Suppressor macrophage treated with lipopolysaccharide for 4 hours (primary cell): ENCODE results near the gene PUSL1.

ENCODE experiments used
- DNase-seq: peaks from one replicate; pipeline ENCODE4 v3.0.0-alpha.2; 2020

PUSL1 gene, protein sequence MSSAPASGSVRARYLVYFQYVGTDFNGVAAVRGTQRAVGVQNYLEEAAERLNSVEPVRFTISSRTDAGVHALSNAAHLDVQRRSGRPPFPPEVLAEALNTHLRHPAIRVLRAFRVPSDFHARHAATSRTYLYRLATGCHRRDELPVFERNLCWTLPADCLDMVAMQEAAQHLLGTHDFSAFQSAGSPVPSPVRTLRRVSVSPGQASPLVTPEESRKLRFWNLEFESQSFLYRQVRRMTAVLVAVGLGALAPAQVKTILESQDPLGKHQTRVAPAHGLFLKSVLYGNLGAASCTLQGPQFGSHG

DNA sequence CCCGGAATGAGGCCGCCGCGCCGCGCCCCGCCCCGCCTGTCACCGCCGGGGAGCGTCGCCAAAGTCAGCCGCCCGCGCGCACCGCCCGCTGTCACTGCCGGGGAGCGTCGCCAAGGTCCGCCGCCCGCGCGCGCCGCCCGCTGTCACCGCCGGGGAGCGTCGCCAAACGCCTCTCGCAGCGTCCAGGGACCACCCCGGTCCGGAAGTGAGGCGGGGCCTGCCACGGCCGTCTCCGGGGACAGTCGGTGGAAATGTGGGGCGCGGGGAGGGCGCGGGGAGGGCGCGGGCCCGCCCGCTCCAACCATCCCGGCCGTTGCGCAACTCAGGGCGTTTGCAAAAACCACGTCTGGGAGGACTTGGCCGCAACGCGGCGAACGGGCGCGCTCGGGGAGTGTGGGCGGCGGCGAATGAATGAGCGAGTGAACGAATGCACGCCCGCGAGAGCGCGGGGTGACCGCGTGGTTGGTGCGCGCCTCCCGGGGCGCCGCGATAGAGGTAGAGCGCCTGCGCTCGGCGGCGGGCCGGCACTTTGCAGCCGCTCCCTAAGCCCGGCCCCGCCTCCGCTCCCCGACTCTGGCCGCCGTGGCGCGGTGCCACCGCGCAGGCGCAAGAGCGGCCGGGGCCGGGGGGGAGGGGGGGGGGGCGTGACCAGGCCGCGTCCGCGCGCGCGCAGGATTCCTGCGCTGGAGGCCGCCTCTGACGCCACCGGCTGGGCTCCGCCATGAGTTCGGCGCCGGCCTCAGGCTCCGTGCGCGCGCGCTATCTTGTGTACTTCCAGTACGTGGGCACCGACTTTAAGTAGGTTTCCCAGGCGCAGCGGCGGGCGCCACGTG, at the start of gene PUSL1, which contains the start of gene ACAP3:
PUSL1 (plus strand) TSS at position 675 of the 833 bp plus-strand sequence; CDS start at position 722, 47 bp downstream.
ACAP3 (minus strand) TSS at position 8 of the 833 bp plus-strand sequence. CDS start 115 bp downstream, outside the sequence.
- DNase-seq = peak; percentile 96

DNA sequence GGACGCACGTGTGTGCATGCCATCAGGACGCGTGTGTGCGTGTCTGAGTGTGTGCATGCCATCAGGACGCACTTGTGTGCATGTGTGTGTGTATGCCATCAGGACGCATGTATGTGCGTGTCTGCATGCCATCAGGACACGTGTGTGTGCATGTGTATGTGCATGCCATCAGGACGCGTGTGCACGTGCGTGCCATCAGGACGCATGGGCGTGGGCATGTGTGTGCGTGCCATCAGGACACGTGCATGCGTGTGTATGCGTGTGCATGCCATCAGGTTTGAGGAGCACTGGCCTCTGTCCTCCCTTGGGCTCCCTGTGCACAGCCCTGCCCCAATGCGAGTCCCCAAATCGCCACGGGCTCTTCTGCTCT, 49.3 kb upstream of the PUSL1 start:
- no peak for DNase-seq

DNA sequence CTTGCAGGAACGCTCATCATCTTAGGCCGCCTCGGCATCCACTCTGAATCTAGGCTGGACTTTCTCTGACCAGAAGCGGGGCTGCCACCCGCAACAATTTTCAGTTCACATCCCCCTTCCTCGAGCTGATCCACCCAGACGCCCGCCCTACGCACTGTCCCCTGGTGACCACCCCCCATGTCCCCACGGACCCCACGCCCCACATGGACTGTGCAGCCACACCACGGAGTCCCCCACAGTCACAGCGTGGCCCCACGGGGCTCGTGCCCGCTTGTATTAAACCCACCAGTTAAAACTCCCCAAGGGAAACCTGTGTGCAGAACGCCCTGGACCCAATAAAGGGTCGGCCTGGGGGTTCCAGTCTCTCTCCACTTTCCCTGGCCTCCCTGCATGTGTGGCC, 48.9 kb upstream of the PUSL1 start:
- DNase-seq = no peak

DNA sequence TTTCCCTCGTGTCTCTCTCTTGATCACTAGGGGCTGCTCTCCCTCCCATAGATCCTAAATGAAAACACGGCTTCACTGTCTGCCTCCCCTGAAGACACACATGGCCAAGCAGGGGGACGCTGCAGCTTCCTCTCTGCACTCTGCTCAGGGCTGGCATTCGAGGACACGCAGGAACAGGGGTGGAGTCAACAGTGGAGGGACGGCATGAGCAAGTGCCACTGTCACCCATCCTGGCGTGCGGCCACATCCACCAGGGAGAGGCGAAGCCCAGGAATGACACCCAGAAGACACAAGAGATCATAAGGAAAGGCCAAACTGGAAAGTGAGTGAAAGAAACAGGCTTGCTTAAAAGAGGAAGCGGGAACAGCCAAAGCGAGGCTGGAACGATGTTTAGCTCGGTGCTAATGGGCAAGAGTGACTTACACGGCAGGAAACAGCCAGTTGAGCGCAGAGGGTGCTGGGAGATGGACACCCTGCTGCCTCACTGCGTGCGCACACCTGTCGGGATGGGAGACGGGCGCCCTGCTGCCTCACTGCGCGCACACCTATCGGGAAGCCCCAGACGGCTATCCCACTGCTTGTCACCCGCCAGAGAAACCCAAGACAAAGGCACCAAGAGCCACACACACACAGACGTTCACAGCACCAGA, 48.3 kb upstream of the PUSL1 start:
- DNase-seq = peak; percentile 60

DNA sequence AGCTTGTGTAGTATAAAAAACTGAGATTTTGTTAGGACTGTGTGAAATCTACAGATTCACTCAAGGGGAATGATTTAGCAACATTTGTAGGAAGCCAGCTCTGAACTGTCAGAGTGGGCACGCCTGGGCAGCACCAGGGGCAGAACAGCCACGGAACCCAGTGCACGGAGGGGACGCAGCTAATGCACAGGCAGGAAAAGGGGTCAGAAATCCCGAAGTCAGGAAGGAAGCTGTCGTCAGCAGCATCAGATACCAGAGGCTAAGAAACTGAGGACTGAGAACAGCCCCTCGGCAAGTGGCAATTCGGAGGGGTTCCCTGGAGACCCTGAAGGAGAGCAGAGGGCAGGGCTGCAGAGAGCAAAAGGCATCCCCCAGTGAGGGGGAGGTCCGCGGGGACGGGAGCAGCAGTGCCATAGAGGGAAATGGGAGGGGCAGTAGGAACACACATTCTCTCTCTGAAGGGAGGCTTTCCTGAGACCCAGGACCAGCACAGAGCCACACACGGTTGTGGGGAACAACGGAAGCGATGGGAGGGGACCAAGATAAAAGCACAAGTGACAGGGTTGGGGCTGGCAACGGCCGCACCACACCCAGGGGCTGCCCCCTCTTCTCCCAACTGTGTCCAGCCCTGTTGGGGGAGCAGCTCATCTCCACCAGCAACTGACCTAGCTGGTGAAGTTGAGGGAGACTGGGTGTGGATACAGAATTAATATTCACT, 47.4 kb upstream of the PUSL1 start:
- DNase-seq = no peak

DNA sequence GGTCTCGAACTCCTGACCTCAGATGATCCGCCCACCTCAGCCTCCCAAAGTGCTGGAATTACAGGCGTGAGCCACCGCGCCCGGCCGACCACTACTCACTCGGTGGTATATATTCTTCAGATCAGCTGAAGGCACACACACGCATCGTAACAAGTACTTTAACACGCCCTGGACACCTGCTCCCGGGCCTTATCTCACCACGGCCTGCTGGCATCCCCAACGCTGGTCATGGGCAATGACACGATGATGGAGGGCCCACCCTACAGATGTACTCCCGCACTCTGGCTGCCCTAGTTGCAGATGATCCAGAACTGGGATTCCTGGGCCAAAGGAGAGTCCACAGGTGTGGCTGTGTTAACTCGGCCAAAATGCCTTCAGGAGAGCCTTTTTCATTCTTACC, 46.3 kb upstream of the PUSL1 start:
- no peak for DNase-seq

DNA sequence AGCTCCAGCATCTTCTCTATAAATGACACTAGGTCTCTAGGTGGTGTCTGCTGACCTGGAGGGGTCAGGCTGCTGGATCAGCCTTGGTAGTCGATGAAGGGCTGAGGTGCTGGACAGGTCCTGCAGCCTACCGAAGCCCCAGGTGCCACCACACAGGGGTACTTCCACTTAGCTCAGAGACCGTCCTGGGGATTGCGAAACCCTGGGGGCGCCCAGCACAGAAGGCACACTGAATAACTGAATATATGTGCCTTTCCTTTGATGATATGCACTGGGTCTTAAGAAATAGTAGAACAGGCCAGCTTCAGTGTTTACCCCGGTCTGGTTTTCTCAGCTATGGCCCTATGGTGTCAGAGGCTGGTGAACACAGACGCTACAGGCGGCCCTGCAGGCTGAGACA, 45.6 kb upstream of the PUSL1 start:
- DNase-seq = no peak

DNA sequence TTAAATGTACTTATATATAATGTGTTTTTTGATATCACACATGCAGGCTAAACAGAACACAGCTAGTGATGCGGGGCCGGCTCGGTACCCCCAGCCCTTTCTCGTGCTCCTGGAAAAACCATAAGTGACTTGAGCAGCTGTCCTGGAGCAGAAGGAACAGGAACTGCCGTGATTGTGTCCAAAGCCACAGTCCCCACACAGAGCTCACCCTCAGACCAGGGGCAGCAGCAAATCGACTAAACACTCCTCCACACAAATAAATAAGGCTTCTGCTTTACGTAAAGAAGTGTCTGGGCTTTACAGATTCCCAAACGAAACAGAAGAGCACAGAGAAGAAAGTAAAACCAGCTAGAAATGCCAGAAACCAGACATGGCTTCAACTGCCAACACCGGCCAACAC, 44.4 kb upstream of the PUSL1 start:
- DNase-seq = no peak

DNA sequence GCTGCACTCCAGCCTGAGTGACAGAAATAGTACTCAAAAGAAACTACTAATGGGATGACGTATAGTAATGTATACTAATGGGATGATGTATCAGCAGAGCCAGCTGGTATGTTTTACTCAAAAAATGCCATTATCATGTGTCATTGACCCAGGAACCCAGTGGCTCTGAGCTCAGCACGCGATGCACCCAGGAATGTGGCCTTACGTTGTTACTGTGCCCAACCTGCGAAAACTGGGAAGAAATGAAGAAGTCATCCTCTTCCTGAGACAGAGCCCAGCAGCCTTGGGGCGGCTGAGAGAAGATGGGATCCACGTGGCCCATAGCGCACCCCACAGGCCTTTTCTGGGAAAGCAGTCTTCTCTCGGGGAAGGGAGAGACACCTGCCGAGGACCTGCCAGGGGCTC, 43.5 kb upstream of the PUSL1 start:
- DNase-seq = no peak

DNA sequence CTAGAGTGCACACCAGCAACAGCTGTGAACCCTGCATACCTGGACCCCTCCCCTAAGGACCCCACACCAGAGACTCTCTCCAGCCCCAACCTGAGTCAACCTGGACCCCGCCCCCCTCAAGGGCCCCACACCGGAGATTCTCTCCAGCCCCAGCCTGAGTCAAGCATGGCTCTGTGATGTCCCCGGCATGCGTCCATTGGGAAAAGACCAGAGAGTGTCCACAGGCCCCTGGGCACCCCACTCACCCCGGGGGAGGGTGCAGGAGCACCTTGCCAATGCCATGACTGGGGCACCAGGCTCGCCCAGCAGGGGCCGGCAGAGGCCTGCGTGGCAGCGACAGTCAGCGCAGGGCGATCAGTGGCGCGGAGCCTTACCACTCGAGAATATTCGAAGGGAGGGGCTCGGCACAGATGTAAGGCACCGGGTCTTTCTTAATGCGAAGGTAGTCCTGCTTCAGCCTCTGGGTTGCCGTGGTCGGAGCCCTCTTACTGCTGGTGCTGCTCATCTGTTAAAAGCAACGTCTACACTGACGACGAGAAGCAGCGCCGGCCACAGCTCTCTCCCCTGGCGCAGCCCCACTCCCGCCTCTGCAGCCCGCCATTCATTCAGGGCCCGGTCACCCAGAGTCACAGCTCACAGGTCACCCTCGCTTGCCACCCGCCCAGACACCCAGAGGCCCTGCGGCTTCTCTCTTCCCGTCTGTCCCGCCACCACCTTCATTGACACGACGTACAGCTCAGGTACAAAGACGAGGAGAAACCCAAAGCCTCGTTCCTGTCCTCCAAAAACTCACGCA, 40.7 kb upstream of the PUSL1 start:
- DNase-seq = no peak

DNA sequence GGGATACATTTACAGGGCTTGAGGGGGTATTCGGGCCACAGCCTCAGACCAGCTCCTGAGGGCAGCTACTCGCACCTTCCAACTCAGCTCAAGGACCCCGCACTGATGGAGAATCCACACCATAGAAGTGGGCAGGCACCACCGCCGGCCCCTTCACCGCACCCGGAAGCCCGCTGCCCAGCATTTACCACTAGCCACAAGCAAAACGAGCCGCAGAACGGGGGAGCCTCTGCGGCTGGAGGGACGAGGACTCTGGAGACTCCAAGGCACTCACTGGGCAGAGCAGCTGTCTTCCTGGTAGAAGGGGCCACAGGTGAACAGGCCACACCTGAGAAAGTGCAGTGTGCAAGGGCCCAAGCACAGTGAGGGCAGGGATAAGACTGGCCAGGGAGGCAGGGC, 40.1 kb upstream of the PUSL1 start:
- DNase-seq = no peak

DNA sequence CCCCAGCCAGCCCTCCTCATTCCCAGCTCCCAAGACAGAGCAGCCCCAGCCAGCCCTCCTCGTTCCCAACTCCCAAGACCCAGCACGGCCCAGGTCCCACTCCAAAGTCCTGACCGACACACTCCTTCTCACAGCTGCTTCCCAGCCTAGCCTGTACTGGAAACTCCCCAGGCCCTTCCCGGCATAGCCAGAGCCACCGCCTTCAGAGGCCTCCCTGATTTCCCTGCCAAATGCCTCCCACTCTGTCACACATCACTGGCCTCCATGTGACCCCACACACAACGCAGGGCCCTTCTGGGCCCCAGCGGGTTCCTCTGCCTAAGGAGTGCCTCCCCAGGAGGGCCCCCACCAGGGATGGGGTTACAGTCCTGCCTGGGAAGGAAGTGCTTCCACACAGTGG, 37.6 kb upstream of the PUSL1 start:
- no peak for DNase-seq

DNA sequence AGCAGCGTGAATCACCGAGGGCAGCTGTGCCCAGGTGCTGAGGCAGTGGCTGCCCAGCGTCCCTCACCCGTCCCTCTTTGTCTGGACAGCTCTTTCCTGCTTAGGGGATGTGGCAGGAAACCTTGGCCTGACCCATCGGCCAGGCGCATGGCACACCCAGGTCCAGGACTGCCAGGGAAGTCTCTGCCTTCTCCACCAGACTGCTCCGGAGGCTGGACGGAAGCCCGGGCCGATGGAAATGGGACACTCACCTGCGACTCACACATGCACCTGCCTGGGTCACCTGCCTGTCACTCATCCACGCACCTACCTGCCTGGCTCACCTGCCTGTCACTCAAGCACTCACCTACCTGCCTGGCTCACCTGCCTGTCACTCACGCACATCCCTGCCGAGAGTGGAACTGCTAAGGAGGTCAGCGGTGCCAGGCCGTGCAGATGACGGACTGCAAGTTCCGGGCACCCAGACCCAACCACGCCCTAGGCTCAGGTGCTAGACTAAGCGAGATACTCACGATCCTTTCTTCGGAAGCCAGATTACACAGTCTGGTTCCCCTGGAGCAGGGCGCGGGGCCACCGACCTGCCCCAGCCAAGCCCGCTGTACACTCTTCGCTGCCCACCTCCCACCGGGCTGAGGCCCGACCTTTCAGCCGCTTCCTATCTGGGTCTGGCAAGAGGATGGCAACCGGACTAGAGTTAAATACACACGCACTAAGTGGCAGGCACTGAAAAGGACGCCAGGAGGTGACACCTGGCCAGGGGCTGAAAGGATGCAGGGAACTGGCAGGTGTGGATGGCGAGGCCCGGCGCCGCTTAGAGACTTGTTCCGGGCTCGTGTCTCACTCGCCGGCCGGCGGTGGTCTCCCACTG, 35.8 kb upstream of the PUSL1 start:
- no peak for DNase-seq

DNA sequence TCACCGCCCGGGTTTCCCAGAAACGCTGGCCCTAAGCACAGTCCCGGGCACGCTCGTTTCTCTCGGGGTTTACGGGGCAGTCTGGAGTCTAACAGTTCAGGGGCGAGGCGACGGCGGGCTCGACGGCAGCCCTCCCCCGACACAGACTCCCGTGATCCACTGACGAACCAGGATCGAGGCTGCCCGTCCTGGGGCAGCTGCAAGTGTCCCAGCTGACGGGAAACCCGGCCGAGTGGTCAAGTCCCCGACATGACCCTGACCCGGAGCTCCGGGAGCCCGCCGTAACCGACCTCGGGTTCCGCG, 35.2 kb upstream of the PUSL1 start:
- peak; percentile 37 for DNase-seq

DNA sequence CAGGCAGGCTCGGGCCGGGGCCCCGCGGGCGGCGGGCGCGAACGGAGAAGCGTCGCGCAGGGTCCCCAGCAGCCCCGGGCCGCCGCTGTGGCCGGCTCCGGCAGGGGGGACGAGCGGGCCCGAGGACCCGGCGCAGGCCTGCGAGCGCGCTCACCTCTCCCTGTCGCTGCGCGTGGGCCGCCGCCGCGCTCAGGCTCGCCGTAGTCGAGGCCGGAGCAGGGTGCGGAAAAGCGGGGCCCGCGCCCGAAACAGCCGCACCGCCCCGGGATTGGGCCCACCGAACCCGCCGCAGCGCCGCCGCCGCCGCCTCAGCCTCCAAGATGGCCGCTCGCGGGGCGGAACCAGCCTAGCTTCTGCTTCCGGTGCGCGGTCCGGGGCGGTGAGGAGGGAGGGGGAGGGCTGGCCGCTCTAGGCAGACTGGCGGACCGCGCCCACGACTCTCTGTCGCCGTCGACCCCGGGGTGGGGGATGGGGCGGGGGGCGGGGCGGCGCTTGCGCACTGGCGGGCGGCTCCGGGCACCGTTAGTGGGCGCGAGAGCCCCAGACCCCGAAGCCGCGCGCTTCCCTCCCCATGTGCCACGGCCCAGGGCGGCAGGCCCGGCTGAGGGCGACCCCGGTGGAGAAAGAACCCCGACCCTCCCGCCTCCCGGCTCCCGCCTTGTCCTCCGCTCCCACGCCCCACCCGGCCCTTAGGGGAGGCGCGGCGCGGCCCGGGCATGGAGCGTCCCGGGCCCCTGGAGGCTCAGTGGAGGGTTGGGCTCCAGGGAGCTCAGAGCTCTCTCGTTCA, 34.7 kb upstream of the PUSL1 start, which contains the start of gene UBE2J2:
UBE2J2 (minus strand) TSS at position 343 of the 787 bp plus-strand sequence. CDS start 5,862 bp downstream, outside the sequence.
- peak; percentile 95 for DNase-seq

DNA sequence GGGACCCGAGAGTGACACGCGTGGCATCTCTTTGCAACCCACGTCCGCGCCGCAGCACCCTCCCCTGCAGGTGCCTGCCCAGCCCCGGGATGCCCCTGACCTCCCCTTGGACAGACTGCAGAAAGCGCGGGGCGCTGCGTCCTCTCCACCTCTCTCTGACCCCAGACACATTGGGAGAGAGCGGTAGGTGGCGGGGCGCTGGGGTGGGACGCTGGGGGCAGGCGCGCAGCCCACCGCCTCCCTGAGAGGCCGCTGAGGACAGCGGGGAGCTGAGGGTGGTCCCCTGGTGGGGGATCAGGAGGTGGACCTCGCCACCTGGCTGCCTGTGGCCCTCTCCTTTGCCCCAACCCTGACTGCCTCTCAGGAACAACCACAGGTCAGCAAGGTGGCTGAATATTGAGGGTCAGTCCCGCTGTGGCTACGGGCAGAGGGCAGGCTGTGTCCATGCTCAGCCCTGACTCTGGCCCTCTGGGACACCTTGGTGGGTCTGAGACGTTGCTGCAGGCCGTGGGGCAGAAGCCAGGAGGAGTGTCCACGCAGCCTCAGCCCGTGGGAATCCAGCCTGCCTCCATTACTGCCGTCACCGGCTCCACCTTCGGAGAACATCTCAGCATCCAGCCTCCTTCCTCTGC, 34.0 kb upstream of the PUSL1 start:
- no peak for DNase-seq

DNA sequence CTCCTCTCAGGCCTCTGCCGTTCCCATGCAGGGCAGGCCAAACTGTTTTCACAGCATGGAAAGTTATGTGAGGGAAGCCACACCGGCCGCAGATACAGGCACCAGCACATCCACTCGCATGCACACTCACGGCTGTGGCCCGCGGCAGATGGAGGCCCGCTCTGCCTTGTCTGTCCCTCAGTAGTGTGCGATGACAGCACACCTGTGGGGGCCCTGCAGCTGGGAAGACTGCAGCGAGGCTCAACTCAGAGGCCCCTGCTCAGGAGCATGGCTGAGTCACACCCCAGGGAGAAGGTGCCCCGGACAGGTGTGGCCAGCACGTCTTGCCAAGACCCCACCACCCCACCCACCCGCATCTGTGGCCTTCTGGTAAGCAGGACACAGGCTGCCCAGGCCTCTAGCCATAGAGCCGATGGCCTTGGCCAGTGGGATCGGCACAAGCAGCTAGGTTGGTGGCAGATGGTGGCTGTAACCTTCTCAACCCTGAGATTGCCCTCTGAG, 33.4 kb upstream of the PUSL1 start:
- DNase-seq = no peak

DNA sequence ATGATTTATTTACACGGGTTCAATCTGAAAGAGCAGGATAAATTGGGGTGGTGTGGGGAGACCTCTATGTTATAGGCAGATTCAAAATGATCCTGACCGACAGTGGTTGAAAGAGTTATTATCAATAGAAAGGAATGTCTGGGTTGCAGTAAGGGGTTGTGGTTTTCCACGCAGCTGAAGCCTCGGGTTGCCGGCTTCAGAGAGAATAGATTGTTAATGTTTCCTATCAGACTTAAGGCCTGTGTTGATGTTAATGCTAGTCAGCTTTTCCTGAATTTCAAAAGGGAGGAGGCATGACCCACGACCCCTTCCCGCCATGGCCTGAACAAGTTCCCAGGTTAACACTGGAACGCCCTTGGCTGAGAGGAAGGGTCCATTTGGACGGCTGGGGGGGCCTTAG, 32.6 kb upstream of the PUSL1 start:
- no peak for DNase-seq

DNA sequence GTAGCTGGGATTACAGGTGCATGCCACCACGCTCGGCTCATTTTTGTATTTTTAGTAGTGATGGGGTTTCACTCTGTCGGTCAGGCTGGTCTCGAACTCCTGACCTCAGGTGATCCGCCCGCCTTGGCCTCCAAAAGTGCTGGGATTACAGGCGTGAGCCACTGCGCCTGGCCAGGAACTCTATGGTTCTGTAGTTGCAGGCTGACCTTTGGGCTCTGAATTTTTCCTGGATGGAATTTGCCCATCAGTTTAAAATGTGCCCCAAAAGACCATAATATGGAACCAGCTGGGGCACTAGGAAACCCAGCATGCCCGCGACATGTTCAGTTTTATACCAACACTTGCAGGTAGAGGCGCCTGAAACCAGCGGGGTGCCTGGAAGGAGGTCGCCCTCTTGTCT, 29.8 kb upstream of the PUSL1 start:
- DNase-seq = no peak

DNA sequence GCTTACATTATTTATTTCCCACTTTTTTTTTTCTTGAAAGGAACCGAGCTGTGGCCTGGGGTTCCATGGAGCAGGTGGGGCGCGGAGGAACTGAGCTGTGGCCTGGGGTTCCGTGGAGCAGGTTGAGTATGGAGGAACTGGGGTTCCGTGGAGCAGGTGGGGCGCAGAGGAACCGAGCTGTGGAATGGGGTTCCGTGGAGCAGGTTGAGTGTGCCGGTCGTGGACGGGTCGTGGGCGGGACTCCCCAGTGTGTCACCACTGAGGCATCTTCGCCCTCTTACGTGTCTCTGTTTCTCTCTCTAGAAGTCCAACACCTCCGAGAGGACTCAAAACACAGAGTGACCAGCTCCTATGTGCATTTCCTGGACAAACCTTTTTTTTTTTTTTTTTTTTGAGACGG, 29.4 kb upstream of the PUSL1 start:
- DNase-seq = no peak
